GM23248 (cell line): Measurements from ENCODE around the gene CHRNA4.

Experiments used
- EZH2 ChIP-seq: fragments of 200-600 bp; sonication (generic); IDR thresholded peaks from 2 replicates; pipeline ENCODE4 v1.6.1; 2018; ENCODE audit warnings: antibody characterized with exemption, mild to moderate bottlenecking; ENCODE audit not compliant: insufficient read depth, poor library complexity, severe bottlenecking
- EZH2phosphoT487 ChIP-seq: fragments of 200-600 bp; sonication (generic); IDR thresholded peaks from 2 replicates; pipeline ENCODE4 v1.6.1; 2018; ENCODE audit warnings: antibody characterized with exemption, moderate library complexity, mild to moderate bottlenecking, low read depth; ENCODE audit not compliant: insufficient read depth

DNA sequence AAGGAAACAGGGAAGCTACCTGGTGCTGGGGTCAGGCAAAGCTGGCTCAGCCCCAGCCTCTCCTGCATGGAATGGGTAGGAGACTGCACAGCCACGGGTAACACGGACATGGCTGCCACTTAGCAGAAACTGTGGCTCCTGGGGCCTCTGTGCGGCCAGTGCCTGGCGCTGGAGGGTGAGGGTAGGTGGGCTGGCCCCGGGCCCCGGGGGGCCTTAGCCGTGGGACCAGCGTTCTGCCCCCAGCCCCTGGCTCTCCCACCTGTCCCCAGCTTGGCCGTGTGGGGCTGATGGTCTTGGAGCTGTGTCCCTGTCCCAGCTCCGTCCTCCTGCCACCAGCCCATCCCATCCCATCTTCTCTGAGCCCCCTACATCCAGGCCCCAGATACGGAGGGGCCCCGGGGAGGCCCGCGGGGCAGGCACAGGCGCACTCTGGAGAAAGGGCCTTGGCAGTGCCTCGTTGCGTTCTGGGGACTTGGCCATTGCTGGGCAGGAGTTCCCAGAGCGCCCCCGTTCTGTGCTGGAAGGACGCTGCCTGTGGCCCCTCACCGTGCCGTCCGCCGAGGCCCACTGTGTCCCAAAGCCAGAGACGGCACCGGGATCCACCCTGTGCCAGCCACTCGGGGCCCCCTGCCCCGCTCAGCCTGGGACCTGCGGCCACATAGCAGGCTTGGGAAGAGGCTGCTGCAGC is 12.2 kb downstream of the CHRNA4 start:
- no peak for TF ChIP-seq EZH2
- no peak for TF ChIP-seq EZH2phosphoT487
